ENCODE measurements around the gene HAUS3.

The HAUS3 gene

GRCh38 chr4:2186865-2187172 is 55.1 kb downstream of the HAUS3 start:
- no peak overlapping the region for H3K9ac ChIP-seq (ENCODE audit: low read length)
- H3K36me3 ChIP-seq (ENCODE audit: control insufficient read depth, insufficient read depth, low read length), result no peaks in the 10 kb centered on the region
- no peaks in the 10 kb centered on the region for H3K27me3 ChIP-seq (ENCODE audit: control insufficient read depth, insufficient read depth, low read length)
- no peak overlapping the region for H3K27ac ChIP-seq (ENCODE audit: low read depth, low read length)
- H3K4me1 ChIP-seq (ENCODE audit: control insufficient read depth, insufficient read depth, low read length), result no peaks in the 10 kb centered on the region
- H3K4me3 ChIP-seq (ENCODE audit: low read length), result no peak overlapping the region

- Histone ChIP-seq H3K4me1 (ENCODE audit: control insufficient read depth, insufficient read depth, low read length) (no peaks in the 10 kb centered on the region), H3K36me3 (ENCODE audit: control insufficient read depth, insufficient read depth, low read length) (no peaks in the 10 kb centered on the region), H3K4me3 (ENCODE audit: low read length) (no peak overlapping the region), H3K27ac (ENCODE audit: low read depth, low read length) (no peak overlapping the region), H3K9ac (ENCODE audit: low read length) (no peak overlapping the region), H3K27me3 (ENCODE audit: control insufficient read depth, insufficient read depth, low read length) (no peaks in the 10 kb centered on the region)
These were observed 55.6 kb downstream of the HAUS3 start for GRCh38 chr4:2186133-2186864.

- Histone ChIP-seq H3K36me3 (ENCODE audit: control insufficient read depth, insufficient read depth, low read length) (no peaks in the 10 kb centered on the region), H3K4me3 (ENCODE audit: low read length) (no peak overlapping the region), H3K27ac (ENCODE audit: low read depth, low read length) (no peak overlapping the region), H3K4me1 (ENCODE audit: control insufficient read depth, insufficient read depth, low read length) (no peaks in the 10 kb centered on the region), H3K27me3 (ENCODE audit: control insufficient read depth, insufficient read depth, low read length) (no peaks in the 10 kb centered on the region), H3K9ac (ENCODE audit: low read length) (no peak overlapping the region)
These were observed 58.5 kb downstream of the HAUS3 start for GRCh38 chr4:2183394-2183793.

- no peaks in the 10 kb centered on the region for H3K4me1 ChIP-seq (ENCODE audit: control insufficient read depth, insufficient read depth, low read length)
- no peak overlapping the region for H3K4me3 ChIP-seq (ENCODE audit: low read length)
- no peak overlapping the region for H3K9ac ChIP-seq (ENCODE audit: low read length)
- no peaks in the 10 kb centered on the region for H3K27me3 ChIP-seq (ENCODE audit: control insufficient read depth, insufficient read depth, low read length)
- H3K27ac ChIP-seq (ENCODE audit: low read depth, low read length), result no peak overlapping the region
- no peaks in the 10 kb centered on the region for H3K36me3 ChIP-seq (ENCODE audit: control insufficient read depth, insufficient read depth, low read length)
These were observed 58.9 kb downstream of the HAUS3 start for GRCh38 chr4:2182994-2183393.

- no peak overlapping the region for H3K27ac ChIP-seq (ENCODE audit: low read depth, low read length)
- no peak overlapping the region for H3K4me3 ChIP-seq (ENCODE audit: low read length)
- no peaks in the 10 kb centered on the region for H3K4me1 ChIP-seq (ENCODE audit: control insufficient read depth, insufficient read depth, low read length)
- no peak overlapping the region for H3K9ac ChIP-seq (ENCODE audit: low read length)
- H3K36me3 ChIP-seq (ENCODE audit: control insufficient read depth, insufficient read depth, low read length), result no peaks in the 10 kb centered on the region
- no peaks in the 10 kb centered on the region for H3K27me3 ChIP-seq (ENCODE audit: control insufficient read depth, insufficient read depth, low read length)
These were observed 61.5 kb downstream of the HAUS3 start for GRCh38 chr4:2180410-2180809.

GRCh38 chr4:2179717-2180116 is 62.2 kb downstream of the HAUS3 start:
- H3K9ac ChIP-seq (ENCODE audit: low read length), result no peak overlapping the region
- no peak overlapping the region for H3K4me3 ChIP-seq (ENCODE audit: low read length)
- H3K27me3 ChIP-seq (ENCODE audit: control insufficient read depth, insufficient read depth, low read length), result no peaks in the 10 kb centered on the region
- H3K27ac ChIP-seq (ENCODE audit: low read depth, low read length), result no peak overlapping the region
- no peaks in the 10 kb centered on the region for H3K36me3 ChIP-seq (ENCODE audit: control insufficient read depth, insufficient read depth, low read length)
- H3K4me1 ChIP-seq (ENCODE audit: control insufficient read depth, insufficient read depth, low read length), result no peaks in the 10 kb centered on the region

GRCh38 chr4:2178986-2179385 is 62.9 kb downstream of the HAUS3 start:
- Histone ChIP-seq H3K4me1 (ENCODE audit: control insufficient read depth, insufficient read depth, low read length) (no peaks in the 10 kb centered on the region), H3K27ac (ENCODE audit: low read depth, low read length) (no peak overlapping the region), H3K27me3 (ENCODE audit: control insufficient read depth, insufficient read depth, low read length) (no peaks in the 10 kb centered on the region), H3K9ac (ENCODE audit: low read length) (no peak overlapping the region), H3K4me3 (ENCODE audit: low read length) (no peak overlapping the region), H3K36me3 (ENCODE audit: control insufficient read depth, insufficient read depth, low read length) (no peaks in the 10 kb centered on the region)

Measured in rectal smooth muscle tissue (tissue), 1 donor.